ENCODE data around the gene SPTLC1.
"Not testable (repeated sequence)": the region's sequence is repeated elsewhere in the genome, so short reads cannot be mapped to it uniquely, and the experiment has no call there.

Gene SPTLC1

DNA sequence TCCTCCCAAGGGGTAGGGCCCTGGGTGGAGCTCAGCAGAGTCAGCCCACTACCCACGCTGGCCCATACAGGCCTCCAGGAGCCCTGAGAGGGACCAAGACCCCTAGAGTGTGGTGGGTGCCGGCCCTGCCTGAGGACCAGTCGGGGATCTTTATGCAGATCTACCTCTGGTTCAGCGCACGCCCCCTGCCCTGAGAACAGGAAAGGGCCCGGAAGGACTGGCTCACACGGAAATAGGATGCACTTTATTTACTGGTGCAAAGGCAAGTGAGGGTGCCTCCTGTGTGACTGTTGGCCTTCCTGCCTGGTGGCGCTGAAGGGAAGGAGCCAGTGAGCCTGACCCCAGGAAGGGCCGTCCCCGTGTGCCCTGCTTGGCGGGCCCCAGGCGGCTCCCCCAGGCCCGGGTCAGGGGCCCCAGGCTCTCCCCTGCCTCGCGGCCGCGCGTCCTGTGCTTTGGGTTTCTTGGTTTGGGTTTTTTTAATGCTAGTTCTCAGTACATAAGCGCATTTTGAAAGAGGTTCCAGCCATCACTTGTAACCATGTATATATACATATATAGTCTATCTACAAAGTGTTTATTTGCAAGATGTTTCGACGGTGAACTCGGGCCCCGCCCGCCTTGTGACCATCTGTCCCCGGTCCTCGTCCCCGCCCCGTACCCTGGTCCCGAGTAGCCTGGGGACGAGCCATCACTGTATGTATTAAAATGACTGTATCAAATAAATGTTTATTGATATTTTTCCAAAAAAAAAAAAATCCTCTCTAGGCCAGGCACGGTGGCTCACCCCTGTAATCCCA is 88.8 kb downstream of the SPTLC1 start:
- no peak for FAIRE-seq

DNA sequence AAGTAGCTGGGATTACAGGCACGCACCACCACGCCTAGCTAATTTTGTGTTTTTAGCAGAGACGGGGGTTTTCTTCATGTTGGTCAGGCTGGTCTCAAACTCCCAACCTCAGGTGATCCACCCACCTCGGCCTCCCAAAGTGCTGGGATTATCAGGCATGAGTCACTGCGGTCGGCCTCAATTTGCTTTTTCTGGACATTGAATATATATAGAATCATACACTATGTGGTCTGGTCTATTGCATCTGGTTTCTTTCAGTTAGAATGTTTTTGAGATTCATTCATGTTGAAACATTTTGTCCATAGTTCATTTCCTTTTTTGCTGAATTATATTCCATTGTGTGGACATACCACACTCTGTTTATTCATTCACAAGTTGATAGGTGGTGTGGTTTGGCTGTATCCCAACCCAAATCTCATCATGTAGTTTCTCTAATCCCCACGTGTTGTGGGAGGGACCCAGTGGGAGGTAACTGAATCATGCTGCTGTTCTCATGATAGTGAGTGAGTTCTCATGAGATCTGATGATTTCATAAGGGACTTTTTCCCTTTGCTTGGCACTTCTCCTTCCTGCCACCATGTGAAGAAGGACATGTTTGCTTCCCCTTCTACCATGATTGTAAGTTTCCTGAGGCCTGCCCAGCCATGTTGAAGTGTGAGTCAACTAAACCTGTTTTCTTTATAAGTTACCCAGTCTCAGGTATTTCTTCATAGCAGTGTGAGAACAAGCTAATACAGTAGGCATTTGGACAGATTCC is 93.2 kb downstream of the SPTLC1 start:
- FAIRE-seq, result not testable (repeated sequence)

DNA sequence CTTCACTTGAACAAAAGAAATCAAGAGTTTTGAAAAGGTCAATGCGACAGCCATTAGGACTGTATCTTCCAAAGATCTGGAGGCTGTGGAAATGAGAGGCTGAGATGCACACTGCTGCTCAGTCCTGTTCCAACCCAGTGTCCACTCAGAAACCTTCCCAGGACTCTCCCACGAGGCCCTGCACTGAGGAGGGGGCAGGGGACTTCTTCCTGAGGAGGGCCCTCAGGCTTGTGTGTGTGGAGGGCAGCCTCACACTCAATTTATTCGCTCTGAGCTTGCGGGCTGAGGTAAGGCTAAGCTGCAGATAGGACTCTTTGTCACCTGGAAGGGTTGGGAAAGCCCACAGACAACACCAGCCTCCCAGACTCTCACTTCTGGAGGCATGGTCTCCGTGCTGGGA is 95.6 kb downstream of the SPTLC1 start:
- no peak for FAIRE-seq

DNA sequence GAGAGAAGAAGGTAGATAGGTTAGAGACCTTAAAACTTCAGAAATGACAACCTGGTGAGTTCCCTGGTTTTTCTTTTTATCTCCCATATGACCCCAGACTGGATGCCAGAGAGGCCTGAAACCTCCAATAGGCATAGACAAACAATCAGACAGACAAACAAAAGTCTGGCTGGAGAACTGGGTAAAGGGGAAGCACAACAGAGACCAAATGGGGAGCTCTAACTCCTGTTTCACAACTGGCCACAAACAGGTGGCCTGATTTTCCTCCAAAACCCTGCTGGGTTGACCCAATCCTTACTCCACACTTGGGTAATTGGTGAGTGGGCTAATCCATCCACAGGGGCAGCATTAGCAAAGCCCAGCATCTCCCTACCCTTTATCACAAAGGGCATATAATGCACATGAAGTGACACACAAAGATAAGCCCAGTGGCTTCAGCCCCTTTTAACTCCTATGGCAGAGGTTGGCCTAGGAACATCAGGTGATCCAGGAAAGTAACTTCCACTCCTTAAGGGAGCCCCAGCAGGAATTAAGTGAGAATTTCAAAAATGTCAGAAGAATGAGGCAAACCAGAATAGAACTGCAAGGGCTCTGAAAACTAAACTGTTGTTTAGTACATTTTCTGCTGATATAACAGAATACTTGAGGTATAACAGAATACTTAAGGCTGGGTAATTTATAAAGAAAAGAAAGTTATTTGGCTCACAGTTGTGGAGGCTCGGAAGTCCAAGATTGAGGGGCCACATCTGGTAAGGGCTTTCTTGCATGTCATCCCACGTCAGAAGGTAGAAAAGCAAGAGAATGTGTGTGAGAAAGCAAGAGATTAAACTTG is 104.3 kb downstream of the SPTLC1 start:
- no peak for FAIRE-seq

DNA sequence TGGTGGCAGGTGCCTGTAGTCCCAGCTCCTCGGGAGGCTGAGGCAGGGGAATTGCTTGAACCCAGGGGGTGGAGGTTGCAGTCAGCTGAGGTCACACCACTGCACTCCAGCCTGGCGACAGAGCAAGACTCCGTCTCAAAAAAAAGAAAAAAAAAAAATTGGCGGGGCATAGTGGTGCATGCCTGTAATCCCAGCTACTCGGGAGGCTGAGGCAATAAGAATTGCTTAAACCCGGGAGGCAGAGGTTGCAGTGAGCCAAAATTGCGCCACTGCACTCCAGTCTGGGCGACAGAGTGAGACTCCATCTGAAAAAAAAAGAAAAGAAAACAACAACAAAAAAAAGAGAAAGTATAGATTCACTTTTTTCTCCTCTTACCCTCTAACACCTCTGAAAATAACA is 105.0 kb downstream of the SPTLC1 start:
- FAIRE-seq, result not testable (repeated sequence)

DNA sequence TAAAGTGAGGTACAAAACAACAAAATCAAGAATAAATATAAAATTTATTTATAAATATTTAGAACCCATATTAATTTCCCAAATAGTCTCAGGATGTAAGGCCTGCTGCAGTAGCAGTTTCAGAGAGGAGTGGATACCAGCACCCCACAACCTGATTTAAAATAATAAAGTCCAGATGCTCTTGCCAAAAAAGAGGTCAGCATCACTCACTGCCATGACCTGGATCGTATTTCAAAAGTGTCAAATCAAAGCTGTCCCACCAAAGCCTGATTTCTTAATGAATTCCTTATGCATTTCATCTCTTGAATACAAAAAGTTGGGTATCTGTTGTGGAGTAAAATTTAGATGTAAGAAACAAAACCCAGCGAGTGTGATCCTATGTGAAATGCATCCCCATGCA is 107.2 kb downstream of the SPTLC1 start:
- FAIRE-seq, result no peak

DNA sequence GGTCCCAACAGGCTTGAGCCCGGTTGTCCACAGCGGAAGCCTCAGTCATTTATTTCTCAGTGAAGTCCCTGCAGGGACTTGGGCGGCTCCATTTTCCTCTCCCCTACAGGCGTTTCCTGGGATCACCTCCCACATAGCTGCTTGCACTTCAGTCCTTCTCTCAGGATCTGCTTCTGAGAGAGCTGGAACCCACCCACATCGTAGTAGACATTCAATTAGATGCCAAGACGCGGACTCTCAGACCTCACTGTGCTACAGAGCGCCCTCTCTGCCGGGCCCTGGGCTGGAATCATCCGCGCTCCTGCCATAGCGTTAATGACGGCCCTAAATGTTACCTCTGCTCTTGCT is 111.2 kb downstream of the SPTLC1 start:
- FAIRE-seq, result no peak

DNA sequence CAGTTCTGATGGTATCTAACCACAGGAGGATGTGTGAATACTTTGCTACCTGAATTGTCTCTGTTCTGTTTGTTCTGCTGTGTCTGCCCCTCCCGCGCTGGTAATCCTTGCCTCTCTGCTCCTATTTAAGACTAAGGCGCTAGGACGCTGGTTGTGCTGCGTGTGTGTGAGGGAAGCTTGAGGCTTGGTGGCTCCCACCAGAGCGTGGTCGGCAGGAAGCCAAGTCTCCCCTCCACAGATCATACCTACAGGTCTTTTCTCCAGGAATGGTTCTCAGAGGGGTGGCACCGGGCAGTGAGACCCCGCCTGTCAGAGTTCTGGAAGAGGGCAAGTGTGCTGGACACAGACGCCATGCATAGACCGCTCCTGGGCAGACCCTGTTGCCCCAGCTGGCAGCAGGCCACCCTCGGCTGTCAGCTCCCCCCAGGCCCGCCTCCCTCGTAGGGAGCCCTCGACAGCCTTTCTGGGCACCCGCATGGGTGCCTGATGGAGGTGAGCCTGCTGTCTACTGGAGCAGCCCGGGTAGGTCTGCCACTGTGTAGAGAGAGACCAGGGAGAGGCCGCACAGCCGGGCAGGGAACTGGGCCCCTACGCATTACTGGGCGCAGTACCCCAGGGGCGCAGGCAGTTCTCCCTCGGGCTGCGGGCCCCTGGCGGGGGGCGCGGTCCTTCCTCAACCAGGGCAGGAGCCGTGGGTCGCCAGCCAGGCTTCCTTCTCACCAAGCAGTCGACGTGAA is 111.7 kb downstream of the SPTLC1 start:
- no peak for FAIRE-seq

DNA sequence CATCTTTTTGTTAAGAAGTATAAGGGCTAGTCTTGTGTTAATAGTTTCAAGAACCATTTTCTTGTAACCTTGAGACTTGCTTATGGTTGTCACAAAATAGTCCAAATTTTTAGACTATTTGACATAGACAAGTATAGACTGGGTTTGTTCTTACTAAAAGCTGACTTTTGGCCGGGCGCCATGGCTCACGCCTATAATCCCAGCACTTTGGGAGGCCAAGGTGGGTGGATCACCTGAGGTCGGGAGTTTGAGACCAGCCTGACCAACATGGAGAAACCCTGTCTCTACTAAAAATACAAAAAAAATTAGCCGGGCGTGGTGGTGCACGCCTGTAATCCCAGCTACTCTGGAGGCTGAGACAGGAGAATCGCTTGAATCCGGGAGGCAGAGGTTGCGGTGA is 113.3 kb downstream of the SPTLC1 start:
- not testable (repeated sequence) for FAIRE-seq

DNA sequence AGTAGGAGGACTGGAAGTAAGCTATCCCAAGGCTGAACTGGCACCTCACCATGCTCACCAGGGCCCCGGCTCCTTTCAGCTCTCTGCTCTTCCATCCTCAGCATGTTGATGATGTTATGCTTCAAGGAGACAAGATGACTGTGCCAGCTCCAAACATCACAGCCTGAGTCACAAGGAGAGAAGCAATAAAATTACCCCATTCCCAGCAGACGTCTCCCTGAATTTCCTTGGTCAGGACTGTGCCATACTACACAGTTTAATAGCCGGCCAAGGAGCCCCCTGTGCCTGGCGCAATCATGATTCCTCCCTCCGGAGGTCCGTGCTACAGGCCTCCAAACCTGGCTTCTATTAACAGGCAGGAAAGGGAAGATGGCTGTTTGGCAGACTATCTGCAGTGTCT is 114.0 kb downstream of the SPTLC1 start:
- FAIRE-seq, result no peak

DNA sequence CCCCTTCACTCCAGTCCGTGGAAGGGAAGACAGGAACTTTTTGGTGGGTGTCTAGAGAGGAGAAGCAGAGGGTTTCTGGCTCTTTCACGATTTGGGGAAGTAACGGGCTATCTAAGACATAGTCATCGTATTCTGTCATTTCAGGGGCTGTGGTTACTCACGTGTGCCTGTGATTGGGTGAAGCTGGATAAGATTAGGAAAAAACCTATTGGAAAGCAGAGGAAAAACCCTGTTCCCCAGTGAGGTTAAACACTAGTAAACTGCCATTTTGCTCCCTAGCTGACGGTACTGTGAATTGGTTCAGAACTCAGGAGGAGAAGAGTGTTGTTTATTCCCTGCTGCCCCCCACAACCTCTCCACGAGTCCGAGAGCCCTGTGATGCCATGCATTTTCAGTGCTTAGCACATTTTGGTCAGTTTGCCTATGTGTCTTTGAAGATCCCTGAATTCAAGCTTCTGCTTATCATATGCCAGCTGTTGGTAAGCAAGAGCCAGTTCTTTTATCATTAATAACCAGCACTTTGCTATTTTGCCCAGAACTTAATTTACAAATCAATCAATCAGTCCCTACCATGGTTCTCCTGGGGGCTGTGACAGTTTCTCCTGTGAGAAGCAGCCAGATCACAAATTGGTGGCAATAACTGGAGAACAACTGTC is 120.1 kb downstream of the SPTLC1 start:
- no peak for FAIRE-seq

DNA sequence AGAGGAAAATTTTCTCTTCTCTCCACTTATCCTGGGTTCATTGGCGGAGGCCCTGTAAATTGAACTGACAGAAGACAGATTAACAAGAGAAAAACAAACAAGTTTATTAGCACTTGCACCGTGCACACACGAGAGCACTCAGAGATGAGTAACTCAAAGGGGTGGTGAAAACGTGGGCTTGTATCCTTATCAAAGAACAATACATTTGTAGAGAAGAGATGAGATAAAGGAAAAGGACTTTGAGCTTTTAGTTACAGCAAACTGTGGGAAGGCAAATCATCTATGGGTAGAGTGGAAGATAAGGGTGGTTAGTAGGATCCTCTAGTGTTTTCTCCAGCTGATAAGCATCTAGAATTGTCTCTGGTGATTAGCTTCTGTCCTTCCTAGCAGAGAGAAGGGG is 120.8 kb downstream of the SPTLC1 start:
- no peak for FAIRE-seq

DNA sequence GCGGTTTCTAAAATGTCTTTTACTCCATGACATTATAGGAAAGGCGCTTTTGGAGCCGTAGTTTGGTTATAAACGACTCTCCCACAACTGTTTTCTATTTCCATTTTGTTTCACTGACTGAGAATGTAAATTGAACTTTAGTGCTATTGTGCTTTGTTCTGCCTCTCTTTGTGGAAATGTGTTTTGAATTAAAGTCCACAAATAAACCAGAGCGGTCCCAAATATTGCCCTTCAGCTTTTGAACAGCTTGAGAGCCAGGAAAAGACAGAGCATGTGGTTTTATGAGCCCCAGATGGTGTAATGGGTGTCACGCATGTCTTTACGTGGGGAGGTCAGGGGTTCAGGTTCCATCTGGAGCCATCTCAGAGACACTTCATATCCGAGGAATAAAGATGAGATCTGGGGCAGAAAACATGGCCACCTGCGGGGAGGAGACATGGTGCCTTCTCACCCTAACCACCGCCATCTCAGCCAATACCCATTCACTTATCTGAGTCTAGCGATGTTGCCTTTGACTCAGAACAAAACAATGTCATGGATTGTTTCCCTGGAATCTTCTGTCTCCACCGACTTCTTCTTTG is 122.7 kb downstream of the SPTLC1 start:
- FAIRE-seq, result no peak

DNA sequence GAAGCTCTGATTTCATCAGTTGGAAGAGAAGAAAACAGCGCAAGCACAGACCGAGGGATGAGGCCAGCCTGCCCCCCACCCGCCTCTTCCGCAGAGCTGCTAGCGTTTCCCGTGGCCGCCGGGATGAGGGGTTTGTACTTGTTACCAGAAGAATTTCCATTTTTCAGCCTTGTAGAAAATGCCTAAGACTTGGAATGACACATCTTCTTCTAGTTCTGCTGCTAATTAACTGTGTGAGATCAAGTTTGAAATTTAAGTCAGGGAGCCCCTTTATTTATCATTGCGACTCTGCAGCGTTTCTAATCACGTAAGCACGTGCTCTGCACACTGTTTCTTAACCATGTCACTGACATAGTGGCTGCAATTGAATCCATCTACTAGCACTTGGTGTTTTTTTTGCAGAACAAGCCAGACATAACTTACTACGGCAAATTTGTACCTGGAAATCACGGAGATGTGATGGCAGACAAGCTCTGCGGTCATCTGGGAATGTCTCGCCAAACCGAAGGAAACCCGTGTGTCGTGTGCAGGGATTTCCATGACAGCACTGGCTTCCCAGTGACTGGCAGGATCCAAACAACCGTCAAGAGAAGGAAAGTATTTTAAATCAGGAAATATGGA is 123.4 kb downstream of the SPTLC1 start:
- no peak for FAIRE-seq

DNA sequence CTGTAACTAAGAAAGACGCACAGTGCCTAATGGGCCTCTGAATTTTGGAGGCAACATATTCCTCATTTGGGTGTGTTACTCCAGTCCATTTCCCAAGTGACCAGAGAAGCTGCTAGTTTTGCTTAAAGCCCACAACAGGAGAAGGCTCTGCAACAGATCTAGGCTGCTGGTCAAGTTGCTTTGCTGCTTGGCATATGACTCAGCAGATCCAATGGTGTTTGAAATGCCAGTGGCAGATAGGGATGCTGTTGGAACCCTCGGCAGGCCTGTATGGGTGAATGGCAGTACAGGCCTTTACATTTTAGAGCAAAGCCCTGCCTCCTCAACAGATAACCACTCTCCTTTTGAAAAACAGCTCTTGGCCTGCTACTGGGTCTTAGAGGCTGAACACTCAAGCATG is 129.0 kb downstream of the SPTLC1 start:
- no peak for FAIRE-seq

DNA sequence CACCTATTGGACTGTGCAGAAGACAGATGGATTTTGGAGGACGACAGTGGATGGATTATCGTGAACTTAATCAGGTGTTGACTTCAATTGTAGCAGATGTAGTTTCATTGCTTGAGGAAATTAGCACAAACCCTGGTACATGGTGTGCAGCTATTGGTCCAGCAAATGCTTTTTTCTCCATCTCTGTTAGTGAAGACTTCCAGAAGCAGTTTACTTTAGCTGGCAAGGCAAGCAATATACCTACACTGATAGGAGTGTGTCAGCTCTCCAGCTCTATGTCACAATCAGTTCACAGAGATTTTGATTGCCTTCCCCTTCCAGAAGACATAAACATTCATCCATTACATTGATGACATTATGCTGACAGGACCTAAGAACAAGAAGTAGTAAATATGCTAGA is 129.5 kb downstream of the SPTLC1 start:
- no peak for FAIRE-seq

Data from A204.1 (cell line).